Heart left ventricle (tissue), 13 donors: ENCODE data around the gene XRCC5.

Experiments used
- CTCF ChIP-seq, 12 donors: fragments of 200-600 bp; sonication (generic) in 4 of 12; IDR thresholded peaks; one replicate each; pipeline versions ENCODE4 v1.5.0 to v1.8.0; 2018 to 2022; ENCODE audit warnings: antibody characterized with exemption in 12 of 12, mild to moderate bottlenecking in 5 of 12
- POLR2A ChIP-seq, 2 donors: fragments of 450-650 bp; IDR thresholded peaks; one replicate each; pipeline ENCODE4 v1.6.1; 2017; ENCODE audit warnings: antibody characterized with exemption in 2 of 2, mild to moderate bottlenecking in 2 of 2, moderate library complexity in 2 of 2
- donor health status: ischemic (EF 13 %, LVEDD 7.1; RV severe dilation, severe dysfunction).
- donor health status: DM: no; HTN: yes; CAD: no.
- donor health status: DM: no; HTN: no; CAD: no.
- donor health status: ischemic (EF 25% LVEDD 6.9; RV normal size, moderate dysfunction).
- donor health status: ischemic (EF 25% LVEDD 5.7; RV mildly dilated, moderate dysfunction).
- donor health status: ischemic (EF 35%, LVEDD 5.7; RV mildly dilated, moderate dysfunction).
- donor health status: nonischemic (EF 11% LVEDD 7.7; RV severe dilation, severe dysfunction).
- donor health status: DM: yes; HTN: yes; CAD: no.
- donor health status: PGD.
- donor health status: ischemic (EF 29% LVEDD 5.4; RV normal size, mild dysfunction).
- donor health status: nonischemic (EF 23%, LVEDD 6.1; RV moderate dilation, normal function).

GRCh38 chr2:216235462-216235861, 126.3 kb downstream of the XRCC5 start:
- no peak for TF ChIP-seq CTCF (IDR thresholded peaks at IDR 0.05)
- TF ChIP-seq POLR2A (IDR thresholded peaks at IDR 0.05), result no peak
